Central memory CD4-positive, alpha-beta T cell (primary cell): ENCODE results near the gene LRRC51.
A peak's percentile ranks its signal among the peaks of the same experiment; 100 is the strongest.

Experiments
- DNase-seq: peaks from one replicate; pipeline ENCODE4 v3.0.0; 2022
- total RNA-seq, 3 experiments: gene quantifications; one replicate each; lab custom pipeline; 2026; lab: John Stamatoyannopoulos, UW

LRRC51 gene
- total RNA-seq: 0.19 to 2.0 (median 1.5) reads per million in 3 experiments

GRCh38 chr11:72080326-72081183 lies at the start of gene LRRC51, which contains the start of gene NUMA1:
TSS of gene LRRC51 (plus strand) at chr11:72080850. CDS start at chr11:72089084, 8,234 bp downstream.
TSS of gene NUMA1 (minus strand) at chr11:72080542. CDS start at chr11:72035943, 44,599 bp downstream.
- DNase-seq: peak; percentile 100

GRCh38 chr11:72036687-72037086 lies 44.0 kb upstream of the LRRC51 start:
- DNase-seq: no peak

- DNase-seq: no peak
These were observed 42.9 kb upstream of the LRRC51 start for GRCh38 chr11:72037554-72038311.

- DNase-seq: no peak
These were observed 42.2 kb upstream of the LRRC51 start for GRCh38 chr11:72038491-72038890.

- DNase-seq: no peak
These were observed 41.4 kb upstream of the LRRC51 start for GRCh38 chr11:72039031-72039855.

GRCh38 chr11:72039856-72040401 lies 40.7 kb upstream of the LRRC51 start:
- DNase-seq: no peak

GRCh38 chr11:72040491-72041363 lies 39.9 kb upstream of the LRRC51 start:
- peak; percentile 85 for DNase-seq

GRCh38 chr11:72041364-72042063 lies 39.1 kb upstream of the LRRC51 start:
- peak; percentile 48 for DNase-seq

GRCh38 chr11:72042064-72042745 lies 38.4 kb upstream of the LRRC51 start:
- no peak for DNase-seq

GRCh38 chr11:72045849-72046248 lies 34.8 kb upstream of the LRRC51 start:
- no peak for DNase-seq

- DNase-seq: no peak
These were observed 31.7 kb upstream of the LRRC51 start for GRCh38 chr11:72048766-72049460.

GRCh38 chr11:72058416-72059034 lies 22.1 kb upstream of the LRRC51 start:
- no peak for DNase-seq

- DNase-seq: no peak
These were observed 18.8 kb upstream of the LRRC51 start for GRCh38 chr11:72061739-72062396.

GRCh38 chr11:72066855-72067254 lies 13.8 kb upstream of the LRRC51 start:
- DNase-seq: no peak

GRCh38 chr11:72067266-72067665 lies 13.4 kb upstream of the LRRC51 start:
- no peak for DNase-seq

GRCh38 chr11:72067676-72068075 lies 13.0 kb upstream of the LRRC51 start:
- DNase-seq: no peak

GRCh38 chr11:72069200-72069599 lies 11.4 kb upstream of the LRRC51 start:
- DNase-seq: no peak

- DNase-seq: no peak
These were observed 10.8 kb upstream of the LRRC51 start for GRCh38 chr11:72069787-72070251.
